ENCODE data around the gene REXO4. TPM values are rescaled to one million over a fixed set of nuclear protein-coding genes. Genes with fewer than 3 reads are reported as not detected.

Gene REXO4
- total and polyA plus RNA-seq, 2 experiments from 2014 or later, result 31.1 to 36.3 TPM

DNA sequence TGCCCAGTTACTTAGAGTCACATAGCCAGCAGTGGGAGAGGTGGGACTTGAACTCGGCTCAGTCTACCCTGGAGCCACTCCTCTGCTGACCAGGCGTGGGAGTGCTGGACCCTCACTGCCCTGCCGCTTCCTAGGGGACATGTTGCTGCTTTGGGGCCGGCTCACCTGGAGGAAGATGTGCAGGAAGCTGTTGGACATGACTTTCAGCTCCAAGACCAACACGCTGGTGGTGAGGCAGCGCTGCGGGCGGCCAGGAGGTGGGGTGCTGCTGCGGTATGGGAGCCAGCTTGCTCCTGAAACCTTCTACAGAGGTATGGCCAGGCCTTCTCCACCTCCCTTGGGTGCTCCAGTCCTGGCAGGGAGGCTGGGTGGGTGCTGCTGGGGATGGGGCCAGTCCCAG lies 38.6 kb upstream of the REXO4 start:
- DNase-seq (ENCODE audit: low spot score) (peak; percentile 41), ATAC-seq (no peak)
- Mint-ChIP-seq H3K27me3 (ENCODE audit: insufficient read depth, low read depth, poor library complexity) (peaks cover 9% of the 10 kb centered on the region), H3K9me3 (no peaks in the 10 kb centered on the region), H3K4me3 (no peak overlapping the region), H3K27ac (no peak overlapping the region), H3K36me3 (ENCODE audit: low read depth) (no peaks in the 10 kb centered on the region), H3K4me1 (peaks cover 11% of the 10 kb centered on the region; the same call in 2 of the 3 replicates)
- Histone ChIP-seq H4K20me1 (replicated peaks; ENCODE audit: insufficient read depth) (no peaks in the 10 kb centered on the region), H3K9me2 (ENCODE audit: insufficient read depth) (no peaks in the 10 kb centered on the region), H3K4me2 (no peak overlapping the region), H2AFZ (no peak overlapping the region), H3K4me3 (no peak overlapping the region), H3K36me3 (ENCODE audit: insufficient read depth) (no peaks in the 10 kb centered on the region), H3K27me3 (ENCODE audit: insufficient read depth) (no peaks in the 10 kb centered on the region), H3K27ac (ENCODE audit: low read depth) (no peak overlapping the region), H3K79me2 (replicated peaks; ENCODE audit: insufficient read depth) (peaks cover 4% of the 10 kb centered on the region; the same call in 1 of the 2 replicates), H3F3A (replicated peaks; ENCODE audit: low read depth) (no peaks in the 10 kb centered on the region), H3K4me1 (ENCODE audit: insufficient read depth) (peaks cover 15% of the 10 kb centered on the region; the same call in 1 of the 2 replicates)
- TF ChIP-seq, protein P1, sequence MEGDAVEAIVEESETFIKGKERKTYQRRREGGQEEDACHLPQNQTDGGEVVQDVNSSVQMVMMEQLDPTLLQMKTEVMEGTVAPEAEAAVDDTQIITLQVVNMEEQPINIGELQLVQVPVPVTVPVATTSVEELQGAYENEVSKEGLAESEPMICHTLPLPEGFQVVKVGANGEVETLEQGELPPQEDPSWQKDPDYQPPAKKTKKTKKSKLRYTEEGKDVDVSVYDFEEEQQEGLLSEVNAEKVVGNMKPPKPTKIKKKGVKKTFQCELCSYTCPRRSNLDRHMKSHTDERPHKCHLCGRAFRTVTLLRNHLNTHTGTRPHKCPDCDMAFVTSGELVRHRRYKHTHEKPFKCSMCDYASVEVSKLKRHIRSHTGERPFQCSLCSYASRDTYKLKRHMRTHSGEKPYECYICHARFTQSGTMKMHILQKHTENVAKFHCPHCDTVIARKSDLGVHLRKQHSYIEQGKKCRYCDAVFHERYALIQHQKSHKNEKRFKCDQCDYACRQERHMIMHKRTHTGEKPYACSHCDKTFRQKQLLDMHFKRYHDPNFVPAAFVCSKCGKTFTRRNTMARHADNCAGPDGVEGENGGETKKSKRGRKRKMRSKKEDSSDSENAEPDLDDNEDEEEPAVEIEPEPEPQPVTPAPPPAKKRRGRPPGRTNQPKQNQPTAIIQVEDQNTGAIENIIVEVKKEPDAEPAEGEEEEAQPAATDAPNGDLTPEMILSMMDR (conservative IDR thresholded peaks at IDR 0.05; ENCODE audit: low read depth in 2 of 2), result peak; percentile 33 to 47
- TF ChIP-seq, protein P2, sequence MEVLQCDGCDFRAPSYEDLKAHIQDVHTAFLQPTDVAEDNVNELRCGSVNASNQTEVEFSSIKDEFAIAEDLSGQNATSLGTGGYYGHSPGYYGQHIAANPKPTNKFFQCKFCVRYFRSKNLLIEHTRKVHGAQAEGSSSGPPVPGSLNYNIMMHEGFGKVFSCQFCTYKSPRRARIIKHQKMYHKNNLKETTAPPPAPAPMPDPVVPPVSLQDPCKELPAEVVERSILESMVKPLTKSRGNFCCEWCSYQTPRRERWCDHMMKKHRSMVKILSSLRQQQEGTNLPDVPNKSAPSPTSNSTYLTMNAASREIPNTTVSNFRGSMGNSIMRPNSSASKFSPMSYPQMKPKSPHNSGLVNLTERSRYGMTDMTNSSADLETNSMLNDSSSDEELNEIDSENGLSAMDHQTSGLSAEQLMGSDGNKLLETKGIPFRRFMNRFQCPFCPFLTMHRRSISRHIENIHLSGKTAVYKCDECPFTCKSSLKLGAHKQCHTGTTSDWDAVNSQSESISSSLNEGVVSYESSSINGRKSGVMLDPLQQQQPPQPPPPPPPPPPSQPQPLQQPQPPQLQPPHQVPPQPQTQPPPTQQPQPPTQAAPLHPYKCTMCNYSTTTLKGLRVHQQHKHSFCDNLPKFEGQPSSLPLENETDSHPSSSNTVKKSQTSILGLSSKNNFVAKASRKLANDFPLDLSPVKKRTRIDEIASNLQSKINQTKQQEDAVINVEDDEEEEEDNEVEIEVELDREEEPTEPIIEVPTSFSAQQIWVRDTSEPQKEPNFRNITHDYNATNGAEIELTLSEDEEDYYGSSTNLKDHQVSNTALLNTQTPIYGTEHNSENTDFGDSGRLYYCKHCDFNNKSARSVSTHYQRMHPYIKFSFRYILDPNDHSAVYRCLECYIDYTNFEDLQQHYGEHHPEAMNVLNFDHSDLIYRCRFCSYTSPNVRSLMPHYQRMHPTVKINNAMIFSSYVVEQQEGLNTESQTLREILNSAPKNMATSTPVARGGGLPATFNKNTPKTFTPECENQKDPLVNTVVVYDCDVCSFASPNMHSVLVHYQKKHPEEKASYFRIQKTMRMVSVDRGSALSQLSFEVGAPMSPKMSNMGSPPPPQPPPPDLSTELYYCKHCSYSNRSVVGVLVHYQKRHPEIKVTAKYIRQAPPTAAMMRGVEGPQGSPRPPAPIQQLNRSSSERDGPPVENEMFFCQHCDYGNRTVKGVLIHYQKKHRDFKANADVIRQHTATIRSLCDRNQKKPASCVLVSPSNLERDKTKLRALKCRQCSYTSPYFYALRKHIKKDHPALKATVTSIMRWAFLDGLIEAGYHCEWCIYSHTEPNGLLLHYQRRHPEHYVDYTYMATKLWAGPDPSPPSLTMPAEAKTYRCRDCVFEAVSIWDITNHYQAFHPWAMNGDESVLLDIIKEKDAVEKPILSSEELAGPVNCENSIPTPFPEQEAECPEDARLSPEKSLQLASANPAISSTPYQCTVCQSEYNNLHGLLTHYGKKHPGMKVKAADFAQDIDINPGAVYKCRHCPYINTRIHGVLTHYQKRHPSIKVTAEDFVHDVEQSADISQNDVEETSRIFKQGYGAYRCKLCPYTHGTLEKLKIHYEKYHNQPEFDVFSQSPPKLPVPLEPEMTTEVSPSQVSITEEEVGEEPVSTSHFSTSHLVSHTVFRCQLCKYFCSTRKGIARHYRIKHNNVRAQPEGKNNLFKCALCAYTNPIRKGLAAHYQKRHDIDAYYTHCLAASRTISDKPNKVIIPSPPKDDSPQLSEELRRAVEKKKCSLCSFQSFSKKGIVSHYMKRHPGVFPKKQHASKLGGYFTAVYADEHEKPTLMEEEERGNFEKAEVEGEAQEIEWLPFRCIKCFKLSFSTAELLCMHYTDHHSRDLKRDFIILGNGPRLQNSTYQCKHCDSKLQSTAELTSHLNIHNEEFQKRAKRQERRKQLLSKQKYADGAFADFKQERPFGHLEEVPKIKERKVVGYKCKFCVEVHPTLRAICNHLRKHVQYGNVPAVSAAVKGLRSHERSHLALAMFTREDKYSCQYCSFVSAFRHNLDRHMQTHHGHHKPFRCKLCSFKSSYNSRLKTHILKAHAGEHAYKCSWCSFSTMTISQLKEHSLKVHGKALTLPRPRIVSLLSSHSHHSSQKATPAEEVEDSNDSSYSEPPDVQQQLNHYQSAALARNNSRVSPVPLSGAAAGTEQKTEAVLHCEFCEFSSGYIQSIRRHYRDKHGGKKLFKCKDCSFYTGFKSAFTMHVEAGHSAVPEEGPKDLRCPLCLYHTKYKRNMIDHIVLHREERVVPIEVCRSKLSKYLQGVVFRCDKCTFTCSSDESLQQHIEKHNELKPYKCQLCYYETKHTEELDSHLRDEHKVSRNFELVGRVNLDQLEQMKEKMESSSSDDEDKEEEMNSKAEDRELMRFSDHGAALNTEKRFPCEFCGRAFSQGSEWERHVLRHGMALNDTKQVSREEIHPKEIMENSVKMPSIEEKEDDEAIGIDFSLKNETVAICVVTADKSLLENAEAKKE (CRISPR knock-in tag; IDR thresholded peaks at IDR 0.05), result no peak

DNA sequence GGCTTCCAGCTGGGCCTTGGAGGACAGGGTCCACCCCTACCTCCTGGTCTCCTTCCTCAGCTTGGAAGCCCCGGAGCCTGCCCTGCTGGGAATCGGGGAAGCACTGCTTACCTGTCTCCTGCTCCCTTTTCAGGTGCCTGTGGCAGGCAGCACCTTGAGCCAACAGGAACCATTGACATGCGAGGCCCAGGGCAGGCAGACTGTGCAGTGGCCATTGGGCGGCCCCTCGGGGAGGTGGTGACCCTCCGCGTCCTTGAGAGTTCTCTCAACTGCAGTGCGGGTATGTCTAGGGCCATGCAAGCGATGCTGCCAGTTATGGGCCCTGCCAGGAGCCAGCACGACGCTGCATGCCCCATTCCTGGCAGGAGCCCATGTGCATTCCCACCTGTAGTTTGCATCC lies 38.1 kb upstream of the REXO4 start:
- no peak overlapping the region for H3K27ac ChIP-seq (ENCODE audit: low read depth)
- DNase-seq (ENCODE audit: low spot score), result no peak
- Mint-ChIP-seq H3K9me3 (no peaks in the 10 kb centered on the region), H3K27ac (no peak overlapping the region), H3K4me1 (peaks cover 6% of the 10 kb centered on the region; the same call in 1 of the 3 replicates), H3K4me3 (no peak overlapping the region), H3K27me3 (ENCODE audit: insufficient read depth, low read depth, poor library complexity) (peaks cover 8% of the 10 kb centered on the region), H3K36me3 (ENCODE audit: low read depth) (no peaks in the 10 kb centered on the region)
- H3K4me1 ChIP-seq (ENCODE audit: insufficient read depth), result peaks cover 12% of the 10 kb centered on the region; the same call in 1 of the 2 replicates
- no peaks in the 10 kb centered on the region for H3K79me2 ChIP-seq (replicated peaks; ENCODE audit: insufficient read depth)
- no peak overlapping the region for H3K4me2 ChIP-seq
- H4K20me1 ChIP-seq (replicated peaks; ENCODE audit: insufficient read depth), result no peaks in the 10 kb centered on the region
- H3K9me2 ChIP-seq (ENCODE audit: insufficient read depth), result no peaks in the 10 kb centered on the region
- no peak overlapping the region for H2AFZ ChIP-seq
- ATAC-seq, result no peak
- H3K27me3 ChIP-seq (ENCODE audit: insufficient read depth), result no peaks in the 10 kb centered on the region
- no peaks in the 10 kb centered on the region for H3K36me3 ChIP-seq (ENCODE audit: insufficient read depth)
- no peak overlapping the region for H3K4me3 ChIP-seq
- no peaks in the 10 kb centered on the region for H3F3A ChIP-seq (replicated peaks; ENCODE audit: low read depth)
- TF ChIP-seq ZNF114 (CRISPR knock-in tag; IDR thresholded peaks at IDR 0.05), result no peak
- TF ChIP-seq JUNB (IDR thresholded peaks at IDR 0.05; ENCODE audit: unreplicated experiment), result no peak
- TF ChIP-seq POLR2AphosphoS5 (IDR thresholded peaks at IDR 0.05; ENCODE audit: low read depth), result no peak

All from GM23338 (cell line).